HepG2 (cell line): ENCODE results near the gene BRMS1. TPM values are rescaled to one million over a fixed set of nuclear protein-coding genes. Genes with fewer than 3 reads are reported as not detected.

Source experiments
- ATAC-seq: fragments of 200-7000 bp; cut with Tn5 transposase; 3 replicates; pipeline ENCODE4 v1.9.1; 2020; ENCODE audit warnings: mild to moderate bottlenecking, moderate library complexity
- BruUV-seq: library from RNA; stranded (reverse); fragments of 400-500 nt; replicated peaks from 2 replicates; lab custom pipeline; 2021; lab: Mats Ljungman, UMichigan
- CTCF ChIA-PET: fragments of 300-600 bp; formaldehyde crosslinking; extraction: SDS; loops from one replicate; lab custom pipeline; 2021; ENCODE audit warnings: low total read pairs, inconsistent platforms, low intra/inter-chr PET ratio; lab: Yijun Ruan, JAX
- POLR2A ChIA-PET: fragments of 350-600 bp; sonication (Branson Sonifier 250); formaldehyde crosslinking; loops from one replicate; lab custom pipeline; 2020; ENCODE audit warnings: antibody characterized with exemption, inconsistent platforms; lab: Yijun Ruan, JAX
- DNase-seq: peaks from one replicate; pipeline ENCODE4 v3.0.0-alpha.2; 2015; ENCODE audit warnings: low spot score
- FAIRE-seq: peaks from 3 replicates; lab custom pipeline; 2011; peaks lifted over from hg19 to GRCh38; lab: Jason Lieb, UNC
- H2AFZ ChIP-seq: one replicate; pipeline ENCODE4 v1.6.1; 2011; ENCODE audit warnings: low read length, inconsistent platforms
- H3K27ac ChIP-seq: fragments of 300-600 bp; 3 replicates; pipeline ENCODE4 v1.8.0; 2011; ENCODE audit warnings: mixed run types, mild to moderate bottlenecking, mixed read lengths, low read length, inconsistent platforms; ENCODE audit not compliant: insufficient read depth; ENCODE audit errors: extremely low read length
- H3K27me3 ChIP-seq, 2 experiments: fragments of 200-600 bp in 1 of 2; 2 replicates in 1 of 2; 3 replicates in 1 of 2; pipeline versions ENCODE4 v1.6.0 to v1.8.0; 2011; ENCODE audit warnings: low read length in 2 of 2, mild to moderate bottlenecking in 2 of 2, moderate library complexity in 2 of 2, inconsistent platforms in 1 of 2; ENCODE audit not compliant: insufficient read depth in 2 of 2, control insufficient read depth in 1 of 2
- H3K36me3 ChIP-seq, 2 experiments: fragments of 200-600 bp in 1 of 2; replicated peaks in 1 of 2; 2 replicates in 1 of 2; 3 replicates in 1 of 2; pipeline versions ENCODE4 v1.5.1 to v1.8.0; 2011; ENCODE audit warnings: low read length in 2 of 2, inconsistent platforms in 1 of 2; ENCODE audit not compliant: insufficient read depth in 2 of 2, control insufficient read depth in 1 of 2
- H3K4me1 ChIP-seq: 2 replicates; pipeline ENCODE4 v1.5.1; 2012; ENCODE audit warnings: low read length, inconsistent platforms; ENCODE audit not compliant: insufficient read depth
- H3K4me2 ChIP-seq: 2 replicates; pipeline ENCODE4 v1.6.0; 2011; ENCODE audit warnings: low read depth, low read length, inconsistent platforms
- H3K4me3 ChIP-seq, 3 experiments: fragments of 200-600 bp in 1 of 3; sonication (generic), shearing (Covaris generic) in 1 of 3; replicated peaks in 1 of 3; 2 replicates each; pipeline ENCODE4 v1.5.1; 2011 to 2016; ENCODE audit warnings: low read length in 3 of 3, inconsistent platforms in 2 of 3, low read depth in 2 of 3, mild to moderate bottlenecking in 2 of 3, control low read depth in 1 of 3, mixed read lengths in 1 of 3; ENCODE audit not compliant: insufficient read depth in 1 of 3
- H3K79me2 ChIP-seq: one replicate; pipeline ENCODE4 v1.6.1; 2011; ENCODE audit warnings: low read length, inconsistent platforms; ENCODE audit not compliant: insufficient read depth
- H3K9ac ChIP-seq: 2 replicates; pipeline ENCODE4 v1.6.0; 2011; ENCODE audit warnings: mild to moderate bottlenecking, low read depth, low read length, inconsistent platforms; ENCODE audit not compliant: insufficient read depth
- H3K9me3 ChIP-seq: 2 replicates; pipeline ENCODE4 v1.5.1; 2012; ENCODE audit warnings: mild to moderate bottlenecking, low read length
- H4K20me1 ChIP-seq: 2 replicates; pipeline ENCODE4 v1.6.0; 2011; ENCODE audit warnings: inconsistent platforms, mild to moderate bottlenecking, low read length, moderate library complexity; ENCODE audit not compliant: insufficient read depth
- BHLHE40 ChIP-seq: IDR thresholded peaks from 2 replicates; pipeline ENCODE4 v1.6.1; 2011; ENCODE audit warnings: low read length, improper control_type of control experiment
- FOXJ3 ChIP-seq: sonication (generic); formaldehyde crosslinking; IDR thresholded peaks from 2 replicates; pipeline ENCODE4 v1.4.0; 2020; ENCODE audit warnings: missing genetic modification reagents, mild to moderate bottlenecking, borderline replicate concordance
- MNT ChIP-seq: fragments of 450-650 bp; IDR thresholded peaks from 2 replicates; pipeline ENCODE4 v1.6.1; 2016
- ZNF205 ChIP-seq: IDR thresholded peaks from 2 replicates; pipeline ENCODE4 v1.6.1; 2018; ENCODE audit warnings: missing biosample characterization, missing genetic modification reagents
- WGBS: methylation state at CpG from one replicate; pipeline ENCODE4 v1.1.6; 2017; ENCODE audit warnings: low lambda C conversion rate; 5-methylcytosine and 5-hydroxymethylcytosine counted together
- in situ Hi-C: cut with HindIII; loops from 2 replicates; pipeline ENCODE4 v1.10.0; 2017; ENCODE audit warnings: low pct_unique_long_range_greater_than_20kb; ENCODE audit not compliant: extremely low pct_ligation_motif_present
- intact Hi-C: fragments of 100-400 bp; cut with micrococcal nuclease; formaldehyde crosslinking; loops from one replicate; pipeline ENCODE4 v1.10.0; 2022; ENCODE audit not compliant: unreplicated experiment
- polyA plus RNA-seq, 8 experiments: library from polyadenylated mRNA; depleted of rRNA in 3 of 8; stranded (reverse) in 7 of 8; unstranded in 1 of 8; fragments of >200 nt; fragmentation: Illumina TruSeq in 4 of 8; extraction: Trizol in 4 of 8; gene quantifications; 2 replicates each; pipeline versions ENCODE4 v1.2.1 to v1.2.3, GENCODE V29; 2011 to 2016; ENCODE audit warnings: low read depth in 4 of 8, missing spikeins in 1 of 8, mixed read lengths in 1 of 8; ENCODE audit not compliant: insufficient read depth in 1 of 8
- total RNA-seq, 5 experiments: library from RNA; depleted of rRNA; stranded (reverse); fragments of >200 nt; fragmentation: Illumina TruSeq; extraction: Trizol; gene quantifications; 2 replicates each; pipeline ENCODE4 v1.2.3, GENCODE V29; 2016; ENCODE audit warnings: low read depth in 1 of 5
- TF ChIP-seq, protein P1 (sequence below): sonication (generic); formaldehyde crosslinking; IDR thresholded peaks from one replicate; pipeline ENCODE4 v1.5.1; 2020; ENCODE audit warnings: mild to moderate bottlenecking, missing genetic modification reagents; ENCODE audit errors: not compliant biosample characterization
- TF ChIP-seq, protein P2 (sequence below): IDR thresholded peaks from 2 replicates; pipeline ENCODE4 v1.6.1; 2012; ENCODE audit warnings: inconsistent platforms

BRMS1 gene
- total and polyA plus RNA-seq, 2 of the 13 experiments (the other 11 are each of a cell fraction or from before 2014, with no cell fraction given) = 15.8 to 55.7 TPM

DNA sequence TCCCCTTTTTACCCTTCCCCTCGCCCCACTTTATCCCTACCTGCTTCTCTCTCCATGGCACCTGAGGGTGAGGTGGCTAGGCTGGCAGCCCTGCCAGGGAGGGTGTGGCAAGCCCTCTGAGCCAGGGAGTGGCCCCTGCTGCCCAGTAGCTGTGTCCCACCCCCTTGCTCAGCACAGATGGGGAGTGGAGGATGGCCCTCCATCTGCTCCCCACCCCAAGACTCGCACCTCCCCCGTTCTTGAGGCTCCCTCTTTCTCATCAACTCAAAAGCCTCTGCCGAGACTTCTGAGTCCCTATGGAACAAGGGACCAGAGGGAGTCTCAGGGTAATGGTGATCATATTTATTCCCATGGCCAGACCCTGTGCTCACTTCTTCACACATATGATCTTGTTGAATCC, 51.6 kb downstream of the BRMS1 start (continued):
- TF ChIP-seq, protein P1, sequence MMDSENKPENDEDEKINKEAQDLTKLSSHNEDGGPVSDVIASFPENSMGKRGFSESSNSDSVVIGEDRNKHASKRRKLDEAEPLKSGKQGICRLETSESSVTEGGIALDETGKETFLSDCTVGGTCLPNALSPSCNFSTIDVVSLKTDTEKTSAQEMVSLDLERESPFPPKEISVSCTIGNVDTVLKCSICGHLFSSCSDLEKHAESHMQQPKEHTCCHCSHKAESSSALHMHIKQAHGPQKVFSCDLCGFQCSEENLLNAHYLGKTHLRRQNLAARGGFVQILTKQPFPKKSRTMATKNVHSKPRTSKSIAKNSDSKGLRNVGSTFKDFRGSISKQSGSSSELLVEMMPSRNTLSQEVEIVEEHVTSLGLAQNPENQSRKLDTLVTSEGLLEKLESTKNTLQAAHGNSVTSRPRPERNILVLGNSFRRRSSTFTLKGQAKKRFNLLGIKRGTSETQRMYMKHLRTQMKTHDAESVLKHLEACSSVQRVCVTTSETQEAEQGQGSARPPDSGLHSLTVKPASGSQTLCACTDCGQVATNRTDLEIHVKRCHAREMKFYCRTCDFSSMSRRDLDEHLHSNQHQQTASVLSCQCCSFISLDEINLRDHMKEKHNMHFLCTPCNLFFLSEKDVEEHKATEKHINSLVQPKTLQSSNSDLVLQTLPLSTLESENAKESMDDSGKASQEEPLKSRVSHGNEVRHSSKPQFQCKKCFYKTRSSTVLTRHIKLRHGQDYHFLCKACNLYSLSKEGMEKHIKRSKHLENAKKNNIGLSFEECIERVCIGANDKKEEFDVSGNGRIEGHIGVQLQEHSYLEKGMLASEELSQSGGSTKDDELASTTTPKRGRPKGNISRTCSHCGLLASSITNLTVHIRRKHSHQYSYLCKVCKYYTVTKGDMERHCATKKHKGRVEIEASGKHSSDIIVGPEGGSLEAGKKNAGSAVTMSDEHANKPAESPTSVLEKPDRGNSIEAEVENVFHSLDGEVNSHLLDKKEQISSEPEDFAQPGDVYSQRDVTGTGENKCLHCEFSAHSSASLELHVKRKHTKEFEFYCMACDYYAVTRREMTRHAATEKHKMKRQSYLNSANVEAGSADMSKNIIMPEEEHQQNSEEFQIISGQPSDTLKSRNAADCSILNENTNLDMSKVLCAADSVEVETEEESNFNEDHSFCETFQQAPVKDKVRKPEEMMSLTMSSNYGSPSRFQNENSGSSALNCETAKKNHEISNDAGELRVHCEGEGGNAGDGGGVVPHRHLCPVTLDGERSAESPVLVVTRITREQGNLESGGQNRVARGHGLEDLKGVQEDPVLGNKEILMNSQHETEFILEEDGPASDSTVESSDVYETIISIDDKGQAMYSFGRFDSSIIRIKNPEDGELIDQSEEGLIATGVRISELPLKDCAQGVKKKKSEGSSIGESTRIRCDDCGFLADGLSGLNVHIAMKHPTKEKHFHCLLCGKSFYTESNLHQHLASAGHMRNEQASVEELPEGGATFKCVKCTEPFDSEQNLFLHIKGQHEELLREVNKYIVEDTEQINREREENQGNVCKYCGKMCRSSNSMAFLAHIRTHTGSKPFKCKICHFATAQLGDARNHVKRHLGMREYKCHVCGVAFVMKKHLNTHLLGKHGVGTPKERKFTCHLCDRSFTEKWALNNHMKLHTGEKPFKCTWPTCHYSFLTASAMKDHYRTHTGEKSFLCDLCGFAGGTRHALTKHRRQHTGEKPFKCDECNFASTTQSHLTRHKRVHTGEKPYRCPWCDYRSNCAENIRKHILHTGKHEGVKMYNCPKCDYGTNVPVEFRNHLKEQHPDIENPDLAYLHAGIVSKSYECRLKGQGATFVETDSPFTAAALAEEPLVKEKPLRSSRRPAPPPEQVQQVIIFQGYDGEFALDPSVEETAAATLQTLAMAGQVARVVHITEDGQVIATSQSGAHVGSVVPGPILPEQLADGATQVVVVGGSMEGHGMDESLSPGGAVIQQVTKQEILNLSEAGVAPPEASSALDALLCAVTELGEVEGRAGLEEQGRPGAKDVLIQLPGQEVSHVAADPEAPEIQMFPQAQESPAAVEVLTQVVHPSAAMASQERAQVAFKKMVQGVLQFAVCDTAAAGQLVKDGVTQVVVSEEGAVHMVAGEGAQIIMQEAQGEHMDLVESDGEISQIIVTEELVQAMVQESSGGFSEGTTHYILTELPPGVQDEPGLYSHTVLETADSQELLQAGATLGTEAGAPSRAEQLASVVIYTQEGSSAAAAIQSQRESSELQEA (CRISPR knock-in tag) = no peak
- TF ChIP-seq FOXJ3 (CRISPR knock-in tag) = no peak

DNA sequence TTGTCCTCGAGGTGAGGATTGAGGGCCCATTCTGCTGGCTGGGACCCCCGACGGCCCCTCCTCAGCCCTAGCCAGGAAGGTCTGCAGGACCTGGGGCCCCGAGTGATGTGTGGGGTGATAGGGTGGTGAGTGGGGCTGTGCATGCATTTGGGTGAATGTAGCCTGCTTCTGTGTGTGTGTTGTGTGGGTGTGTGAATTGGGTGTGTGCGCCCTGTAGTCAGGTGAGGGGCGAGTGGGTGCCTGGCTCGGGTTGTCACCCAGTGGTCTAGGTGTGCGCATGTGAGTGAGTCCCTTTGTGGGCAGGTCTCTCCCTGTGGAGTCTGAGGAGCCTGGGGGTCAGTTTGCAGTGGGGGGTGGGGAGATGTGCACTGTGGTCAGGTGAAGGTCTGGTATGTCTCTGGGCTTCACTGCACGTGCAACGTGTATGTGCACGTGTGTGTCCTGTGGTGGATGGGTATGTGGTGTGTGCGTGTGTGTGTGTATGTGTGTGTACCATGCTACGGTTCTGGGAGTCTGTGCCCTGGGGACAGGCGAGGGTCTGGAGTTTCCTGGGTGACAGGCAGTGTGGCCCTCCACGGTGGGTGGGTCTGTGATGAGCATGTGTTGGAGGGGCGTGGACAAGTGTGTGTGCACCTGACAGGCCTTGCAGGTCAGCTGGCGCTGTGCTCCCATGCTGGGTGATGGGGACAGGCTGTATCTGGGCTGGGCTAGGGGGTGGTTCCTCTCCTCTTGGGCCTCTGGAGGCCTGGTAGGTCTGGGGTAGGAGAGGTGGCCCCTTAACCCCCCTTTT, 52.2 kb downstream of the BRMS1 start:
- in situ Hi-C loops = loop anchor here (5.0 kb wide), 1 partner anchor 35 kb away; no protein-coding TSS in a partner anchor
- Histone ChIP-seq H3K4me3 (peak overlapping the region in 1 of 3 experiments; percentile 70; a peak in 1 of 6 replicates), H3K4me2 (peak overlapping the region; percentile 69), H3K27ac (no peak overlapping the region), H3K9ac (no peak overlapping the region)
- no TSS peak for BruUV-seq
- ChIA-PET CTCF (no interaction called here), POLR2A (no interaction called here)
- TF ChIP-seq MNT (peak; percentile 82), BHLHE40 (peak; percentile 89), ZNF205 (CRISPR knock-in tag) (no peak)
- TF ChIP-seq, protein P2, sequence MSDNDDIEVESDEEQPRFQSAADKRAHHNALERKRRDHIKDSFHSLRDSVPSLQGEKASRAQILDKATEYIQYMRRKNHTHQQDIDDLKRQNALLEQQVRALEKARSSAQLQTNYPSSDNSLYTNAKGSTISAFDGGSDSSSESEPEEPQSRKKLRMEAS = peak; percentile 29; the same call in 1 of the 2 replicates
- TF ChIP-seq, all 625 proteins: peak for 3
- FAIRE-seq (no peak), ATAC-seq (no peak), DNase-seq (no peak)
- H3K36me3 ChIP-seq = no peaks in the 10 kb centered on the region
- no peaks in the 10 kb centered on the region for H4K20me1 ChIP-seq
- H3K4me1 ChIP-seq = peaks cover 39% of the 10 kb centered on the region
- no peak overlapping the region for H2AFZ ChIP-seq
- H3K9me3 ChIP-seq = no peaks in the 10 kb centered on the region
- intact Hi-C loops = no loop called here
- 28% methylated on average over 12 of the region's 17 CpGs for WGBS
- peaks cover 9% of the 10 kb centered on the region for H3K79me2 ChIP-seq
- peaks cover 3 to 40% of the 10 kb centered on the region in 2 experiments; a peak in 4 of 5 replicates for H3K27me3 ChIP-seq
